ENCODE data around the gene DRG2. TPM values are rescaled to one million over a fixed set of nuclear protein-coding genes. Genes with fewer than 3 reads are reported as not detected.

The DRG2 gene
- total and polyA plus RNA-seq, 9 of the 15 experiments (the other 6 are each of a cell fraction or from before 2014, with no cell fraction given) = 6.6 to 36.7 (median 26.1) TPM

GRCh38 chr17:18106211-18106610 is 18.5 kb downstream of the DRG2 start (continued):
- TF ChIP-seq CEBPG (CRISPR knock-in tag; IDR thresholded peaks at IDR 0.05) = no peak
- no peak for TF ChIP-seq CEBPG (tag; conservative IDR thresholded peaks at IDR 0.05 in 1 of 2, IDR thresholded peaks at IDR 0.05 in 1 of 2)
- TF ChIP-seq BCL6 (CRISPR knock-in tag; IDR thresholded peaks at IDR 0.05) = no peak
- no peak for TF ChIP-seq AFF1 (IDR thresholded peaks at IDR 0.05; ENCODE audit: low read depth in 1 of 2, partially characterized antibody in 2 of 2)

- WGBS (ENCODE audit: insufficient coverage, low coverage, missing lambda C conversion rate) = 85% methylated on average over 12 of the region's 14 CpGs
- DNase-seq (ENCODE audit: extremely low read depth in 1 of 4, low spot score in 3 of 4) (no peak), FAIRE-seq (no peak), ATAC-seq (no peak)
- H3K36me3 ChIP-seq (ENCODE audit: control insufficient read depth, insufficient read depth, low read length) = peaks cover 7% of the 10 kb centered on the region; the same call in 1 of the 3 replicates
- H3K9ac ChIP-seq (ENCODE audit: insufficient read depth in 1 of 2, low read depth in 2 of 2, low read length in 2 of 2) = peak overlapping the region in 1 of 2 experiments; percentile 17; a peak in 1 of 4 replicates
- no peaks in the 10 kb centered on the region for H3K27me3 ChIP-seq (ENCODE audit: control insufficient read depth in 2 of 2, insufficient read depth in 2 of 2, low read length in 2 of 2)
- POLR2A ChIA-PET = interaction anchor here (0.6 kb wide), 1 partner anchor 1318 kb away, joined by 3 read pairs; no protein-coding TSS in a partner anchor
- H2AFZ ChIP-seq (ENCODE audit: low read depth, low read length) = no peak overlapping the region
- no peak overlapping the region for H3K27ac ChIP-seq (ENCODE audit: extremely low read depth, low read depth, low read length)
- intact Hi-C loops (cut with micrococcal nuclease) (no loop called here), in situ Hi-C loops (cut with MboI) (no loop called here)
- no peaks in the 10 kb centered on the region for H3K79me2 ChIP-seq (ENCODE audit: control insufficient read depth, insufficient read depth, low read length)
- no peaks in the 10 kb centered on the region for H3K9me3 ChIP-seq (replicated peaks; ENCODE audit: control insufficient read depth, insufficient read depth, low read depth, low read length)
- no TSS peak for BruUV-seq (replicated peaks)
- no peaks in the 10 kb centered on the region for H3K9me1 ChIP-seq (ENCODE audit: control insufficient read depth, insufficient read depth, low read length)
- CTCF ChIA-PET (ENCODE audit: low intra/inter-chr PET ratio) = no interaction called here
- H3K4me1 ChIP-seq (replicated peaks in 1 of 2; ENCODE audit: control insufficient read depth in 2 of 2, insufficient read depth in 2 of 2, low read length in 2 of 2) = peaks cover 0 to 4% of the 10 kb centered on the region in 2 experiments; a peak in 2 of 5 replicates
- H3K4me3 ChIP-seq = no peak overlapping the region
- no peak overlapping the region for H3K4me2 ChIP-seq (ENCODE audit: insufficient read depth, low read length)
- H4K20me1 ChIP-seq (replicated peaks; ENCODE audit: control insufficient read depth, insufficient read depth, low read length) = peaks cover 3% of the 10 kb centered on the region; the same call in 1 of the 2 replicates
- TF ChIP-seq ARID3A (IDR thresholded peaks at IDR 0.05; ENCODE audit: borderline replicate concordance, low read depth, low read length) (no peak), NELFE (IDR thresholded peaks at IDR 0.05; ENCODE audit: insufficient read depth, insufficient read length) (no peak), STAT6 (CRISPR knock-in tag; IDR thresholded peaks at IDR 0.05) (no peak), PHTF2 (CRISPR knock-in tag; IDR thresholded peaks at IDR 0.05) (no peak), KLF16 (IDR thresholded peaks at IDR 0.05) (no peak), SMARCC2 (IDR thresholded peaks at IDR 0.05; ENCODE audit: low read depth) (no peak), DDX20 (tag; IDR thresholded peaks at IDR 0.05; ENCODE audit: low read depth) (no peak), ZNF232 (CRISPR knock-in tag; IDR thresholded peaks at IDR 0.05) (no peak)
Observed at GRCh38 chr17:18107061-18107790, 19.5 kb downstream of the DRG2 start.
